ENCODE measurements around the gene NOP10.
A peak's percentile ranks its signal among the peaks of the same experiment; 100 is the strongest.
"Not testable (repeated sequence)": the region's sequence is repeated elsewhere in the genome, so short reads cannot be mapped to it uniquely, and the experiment has no call there.

Gene NOP10

GRCh38 chr15:34342737-34343575 lies at the start of gene NOP10, which contains the start of gene NUTM1:
NOP10 (minus strand) TSS chr15:34343136; CDS start chr15:34343073, 63 bp downstream.
NUTM1 (plus strand) TSS chr15:34343315; CDS start chr15:34343697, 382 bp downstream.
- DNase-seq (ENCODE audit: low spot score), result peak; percentile 59

- not testable (repeated sequence) for DNase-seq (ENCODE audit: low spot score)
These were observed 46.7 kb upstream of the NOP10 start for GRCh38 chr15:34389594-34390086.

GRCh38 chr15:34381829-34382521 lies 39.0 kb upstream of the NOP10 start:
- DNase-seq (ENCODE audit: low spot score), result not testable (repeated sequence)

GRCh38 chr15:34380491-34380890 lies 37.6 kb upstream of the NOP10 start:
- DNase-seq (ENCODE audit: low spot score), result not testable (repeated sequence)

GRCh38 chr15:34376856-34377255 lies 33.9 kb upstream of the NOP10 start:
- DNase-seq (ENCODE audit: low spot score), result no peak

- DNase-seq (ENCODE audit: low spot score), result not testable (repeated sequence)
These were observed 32.6 kb upstream of the NOP10 start for GRCh38 chr15:34375541-34375940.

- DNase-seq (ENCODE audit: low spot score), result no peak
These were observed 31.9 kb upstream of the NOP10 start for GRCh38 chr15:34374816-34375215.

GRCh38 chr15:34373951-34374350 lies 31.0 kb upstream of the NOP10 start:
- DNase-seq (ENCODE audit: low spot score), result no peak

GRCh38 chr15:34370643-34371042 lies 27.7 kb upstream of the NOP10 start:
- DNase-seq (ENCODE audit: low spot score), result no peak

GRCh38 chr15:34370129-34370528 lies 27.2 kb upstream of the NOP10 start:
- no peak for DNase-seq (ENCODE audit: low spot score)

GRCh38 chr15:34367101-34368081 lies 24.5 kb upstream of the NOP10 start, which contains the start of gene LPCAT4:
LPCAT4 (minus strand) TSS chr15:34367196; CDS start chr15:34367100, 96 bp downstream.
- DNase-seq (ENCODE audit: low spot score), result peak; percentile 78

GRCh38 chr15:34366271-34367065 lies 23.5 kb upstream of the NOP10 start:
- DNase-seq (ENCODE audit: low spot score), result peak; percentile 70

GRCh38 chr15:34365836-34366235 lies 22.9 kb upstream of the NOP10 start:
- DNase-seq (ENCODE audit: low spot score), result no peak

- DNase-seq (ENCODE audit: low spot score), result no peak
These were observed 22.3 kb upstream of the NOP10 start for GRCh38 chr15:34365091-34365825.

- DNase-seq (ENCODE audit: low spot score), result no peak
These were observed 21.1 kb upstream of the NOP10 start for GRCh38 chr15:34364041-34364440.

- no peak for DNase-seq (ENCODE audit: low spot score)
These were observed 19.3 kb upstream of the NOP10 start for GRCh38 chr15:34362047-34362773.

GRCh38 chr15:34361278-34361677 lies 18.3 kb upstream of the NOP10 start:
- DNase-seq (ENCODE audit: low spot score), result no peak

- peak; percentile 22 for DNase-seq (ENCODE audit: low spot score)
These were observed 17.4 kb upstream of the NOP10 start for GRCh38 chr15:34360298-34360697.

GRCh38 chr15:34359416-34359815 lies 16.5 kb upstream of the NOP10 start:
- no peak for DNase-seq (ENCODE audit: low spot score)

Data from HuH-7.5 (cell line).